Ramos (cell line): ENCODE data around the gene LTF.

Experiments used
- in situ Hi-C: fragments of 300-500 bp; cut with MboI; formaldehyde crosslinking; loops from one replicate; pipeline ENCODE4 v1.14.3; 2022; ENCODE audit warnings: low sequenced_read_pairs; ENCODE audit not compliant: unreplicated experiment

The LTF gene

GRCh38 chr3:46471371-46471914 lies 6.7 kb upstream of the LTF start:
- in situ Hi-C loops = no loop called here

- in situ Hi-C loops = no loop called here
These were observed 6.1 kb upstream of the LTF start for GRCh38 chr3:46470831-46471230.

- in situ Hi-C loops = no loop called here
These were observed 5.1 kb upstream of the LTF start for GRCh38 chr3:46469680-46470357.

GRCh38 chr3:46468753-46469600 lies 4.3 kb upstream of the LTF start:
- in situ Hi-C loops = no loop called here

DNA sequence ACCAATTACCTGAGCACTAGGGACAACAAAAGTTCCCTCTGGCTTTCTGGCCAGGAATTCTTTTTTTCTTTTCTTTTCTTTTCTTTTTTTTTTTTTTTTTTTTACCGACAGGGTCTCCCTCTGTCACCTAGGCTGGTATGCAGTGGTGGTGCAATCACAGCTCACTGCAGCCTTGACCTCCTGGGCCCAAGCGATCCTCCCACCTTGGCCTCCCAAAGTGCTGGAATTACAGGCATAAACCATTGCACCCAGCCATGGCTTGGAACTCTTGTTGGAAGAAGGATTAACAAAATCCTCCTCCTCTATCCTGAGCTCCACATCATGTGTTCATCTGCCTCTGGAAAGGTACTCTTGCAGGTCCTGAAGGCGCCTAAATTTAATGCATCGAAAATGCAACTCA lies 2.9 kb upstream of the LTF start:
- in situ Hi-C loops = no loop called here

- in situ Hi-C loops = no loop called here
These were observed 2.2 kb upstream of the LTF start for GRCh38 chr3:46466871-46467403.

DNA sequence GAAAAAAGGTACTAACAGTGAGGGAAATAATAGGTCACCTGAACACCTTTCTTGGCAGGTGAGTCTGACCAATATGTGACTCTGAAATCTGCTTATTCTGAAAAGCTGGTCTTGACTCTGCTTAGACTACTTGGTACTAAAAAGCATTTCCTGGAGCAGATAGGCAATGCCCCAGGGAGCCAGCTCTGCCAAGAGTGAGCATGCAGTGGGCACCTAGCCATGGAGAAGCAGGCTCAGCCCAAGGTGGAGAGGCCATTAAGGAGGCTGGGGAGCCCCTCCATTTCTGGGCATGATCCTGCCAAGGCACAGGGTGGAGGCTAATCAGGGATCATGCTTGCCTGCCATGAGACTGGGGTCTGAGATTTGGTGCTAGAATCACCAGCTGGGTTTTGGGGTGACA lies 1.6 kb upstream of the LTF start:
- in situ Hi-C loops = no loop called here

DNA sequence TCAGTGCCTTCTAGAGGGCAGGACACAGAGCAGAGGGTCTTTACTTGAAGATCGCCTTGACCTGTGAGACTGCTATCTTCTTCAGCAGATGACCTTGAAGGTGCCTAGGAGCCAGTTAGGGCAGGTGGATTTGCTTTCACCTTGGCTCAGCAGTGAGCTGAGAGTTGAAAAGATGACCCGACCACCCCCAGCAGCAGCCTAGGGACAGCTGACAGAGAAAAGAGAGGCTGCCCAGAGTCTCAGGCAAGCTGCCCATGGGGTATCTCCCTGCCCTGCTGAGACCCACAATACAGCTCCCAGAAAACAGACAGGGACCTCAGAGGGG lies 453 bp upstream of the LTF start:
- in situ Hi-C loops = no loop called here

GRCh38 chr3:46463868-46464241 lies 850 bp downstream of the LTF start:
- in situ Hi-C loops = no loop called here

- in situ Hi-C loops = no loop called here
These were observed 1.4 kb downstream of the LTF start for GRCh38 chr3:46463120-46463867.

GRCh38 chr3:46462511-46462910 lies 2.2 kb downstream of the LTF start:
- in situ Hi-C loops = no loop called here

DNA sequence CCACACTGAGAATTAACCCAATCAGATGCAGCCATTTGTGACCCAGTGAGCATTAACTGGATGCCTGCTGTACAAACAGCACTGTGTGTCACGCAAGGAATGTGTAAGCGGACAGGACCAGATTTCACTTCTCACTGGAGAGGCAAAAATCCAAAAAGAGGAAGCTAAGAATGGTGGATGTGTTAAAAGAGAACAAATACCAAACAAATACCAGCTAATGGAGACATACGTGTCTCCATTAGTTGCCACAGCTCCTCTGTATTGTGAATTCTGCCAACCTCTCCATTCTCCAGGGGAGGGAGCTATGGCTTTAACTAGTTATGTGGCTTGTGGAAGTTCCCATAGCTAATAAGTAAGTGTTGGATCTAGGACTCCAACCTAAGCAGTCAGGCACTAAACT lies 2.6 kb downstream of the LTF start:
- in situ Hi-C loops = no loop called here

GRCh38 chr3:46460051-46460450 lies 4.7 kb downstream of the LTF start:
- in situ Hi-C loops = no loop called here

GRCh38 chr3:46456118-46456517 lies 8.6 kb downstream of the LTF start:
- in situ Hi-C loops = no loop called here

DNA sequence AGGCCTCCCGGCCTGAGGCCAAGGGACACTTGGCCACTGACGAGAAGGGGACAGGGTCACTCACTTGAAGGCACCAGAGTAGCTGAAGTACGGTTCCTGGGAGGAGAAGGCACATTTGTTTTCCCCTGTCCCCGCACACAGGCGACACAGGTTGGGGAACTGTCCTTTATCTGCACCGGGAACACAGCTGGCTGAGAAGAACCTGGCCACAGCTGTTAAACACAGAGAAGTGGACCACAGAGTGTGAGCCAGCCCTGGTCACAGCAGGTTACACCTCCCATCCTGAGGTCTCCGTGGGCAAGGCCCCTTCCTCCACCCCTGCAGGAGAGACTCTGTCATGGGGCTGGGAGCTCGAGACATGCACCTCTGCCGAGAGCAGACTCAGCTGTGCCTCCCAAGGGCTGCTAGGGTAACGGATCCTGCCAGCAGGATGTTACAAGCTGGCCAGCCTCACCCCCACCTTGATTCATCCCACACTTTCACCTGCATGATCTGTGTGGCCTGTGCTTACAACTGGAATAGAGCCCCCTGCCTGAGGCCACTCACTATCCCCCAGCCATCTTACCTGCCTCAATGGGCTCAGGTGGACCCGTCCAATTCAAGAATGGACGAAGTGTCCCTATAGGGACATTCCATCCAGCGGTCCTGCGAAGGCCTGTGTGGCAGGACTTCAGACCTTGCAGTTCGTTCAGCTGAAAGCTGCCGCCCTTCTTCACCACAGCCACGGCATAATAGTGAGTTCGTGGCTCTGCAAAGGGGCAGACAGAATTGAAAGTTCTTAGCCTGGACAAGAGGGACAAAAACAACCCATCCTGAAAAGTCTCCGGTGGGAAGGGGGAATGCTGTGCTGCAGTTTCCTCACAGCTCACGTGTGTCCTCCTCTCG lies 9.2 kb downstream of the LTF start:
- in situ Hi-C loops = no loop called here

GRCh38 chr3:46454606-46455005 lies 10.1 kb downstream of the LTF start:
- in situ Hi-C loops = no loop called here

DNA sequence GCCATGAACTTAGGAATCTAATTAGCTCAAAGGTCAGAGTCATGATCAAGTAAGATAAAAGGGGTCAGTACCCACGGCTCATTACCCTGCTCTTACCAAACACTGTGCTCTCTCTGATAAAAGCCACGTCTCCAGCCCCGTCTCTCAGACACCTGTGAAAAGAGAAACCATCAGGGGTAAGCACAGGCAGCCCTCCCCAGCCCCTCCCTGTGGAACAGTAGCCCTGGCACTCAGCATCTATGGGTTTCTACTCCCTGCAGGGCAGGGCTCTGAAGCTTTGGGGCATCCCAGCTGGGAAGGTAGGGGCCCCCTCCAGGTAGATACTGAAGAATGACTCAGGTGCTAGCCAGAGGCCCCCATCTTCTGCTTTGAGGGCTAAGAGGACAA lies 10.5 kb downstream of the LTF start:
- in situ Hi-C loops = no loop called here

- in situ Hi-C loops = no loop called here
These were observed 11.0 kb downstream of the LTF start for GRCh38 chr3:46453526-46454208.
